HG02678 (cell line): ENCODE measurements around the gene ROS1.
A peak's percentile ranks its signal among the peaks of the same experiment; 100 is the strongest.
"Not testable (repeated sequence)": the region's sequence is repeated elsewhere in the genome, so short reads cannot be mapped to it uniquely, and the experiment has no call there.

Experiments used
- ATAC-seq: cut with Tn5 transposase; IDR thresholded peaks from one replicate; pipeline ENCODE4 v1.9.1; 2021; ENCODE audit warnings: mild to moderate bottlenecking, moderate library complexity; ENCODE audit not compliant: unreplicated experiment

Gene ROS1

GRCh38 chr6:117269638-117270054 lies 156.1 kb downstream of the ROS1 start:
- ATAC-seq: no peak

- no peak for ATAC-seq
Measured at GRCh38 chr6:117268924-117269323, 156.8 kb downstream of the ROS1 start.

GRCh38 chr6:117267766-117268534 lies 157.8 kb downstream of the ROS1 start:
- ATAC-seq: no peak

- ATAC-seq: no peak
Measured at GRCh38 chr6:117267054-117267347, 158.7 kb downstream of the ROS1 start.

GRCh38 chr6:117266257-117267053 lies 159.3 kb downstream of the ROS1 start:
- no peak for ATAC-seq

- ATAC-seq: peak; percentile 23
Measured at GRCh38 chr6:117265410-117266256, 160.1 kb downstream of the ROS1 start, which contains the start of gene VGLL2. Gene VGLL2, plus strand, starts transcription at chr6:117265558. Its CDS starts 206 bp downstream, at chr6:117265764.

GRCh38 chr6:117264692-117265409 lies 160.9 kb downstream of the ROS1 start:
- peak; percentile 60 for ATAC-seq

- no peak for ATAC-seq
Measured at GRCh38 chr6:117264369-117264691, 161.4 kb downstream of the ROS1 start.

- no peak for ATAC-seq
Measured at GRCh38 chr6:117263353-117263927, 162.3 kb downstream of the ROS1 start.

- ATAC-seq: no peak
Measured at GRCh38 chr6:117262799-117263198, 162.9 kb downstream of the ROS1 start.

GRCh38 chr6:117253785-117254184 lies 172.0 kb downstream of the ROS1 start:
- no peak for ATAC-seq

- ATAC-seq: not testable (repeated sequence)
Measured at GRCh38 chr6:117244979-117245378, 180.8 kb downstream of the ROS1 start.

- not testable (repeated sequence) for ATAC-seq
Measured at GRCh38 chr6:117244571-117244970, 181.2 kb downstream of the ROS1 start.
